Left ventricle myocardium superior (tissue), 1 donor: Measurements from ENCODE around the gene CD6. TPM values are rescaled to one million over a fixed set of nuclear protein-coding genes. Genes with fewer than 3 reads are reported as not detected.
"Not testable (repeated sequence)": the region's sequence is repeated elsewhere in the genome, so short reads cannot be mapped to it uniquely, and the experiment has no call there.

Source experiments
- ATAC-seq: fragments of 200-7000 bp; cut with Tn5 transposase; one replicate; pipeline ENCODE4 v1.9.1; 2020; ENCODE audit warnings: mild to moderate bottlenecking, moderate library complexity
- DNase-seq: peaks from one replicate; pipeline ENCODE4 v3.0.0-alpha.2; 2020
- intact Hi-C: fragments of 100-400 bp; cut with micrococcal nuclease; formaldehyde crosslinking; loops from one replicate; pipeline ENCODE4 v1.11.0; 2022
- total RNA-seq: library from RNA; stranded (reverse); fragmentation: NEBNext Ultra II Directional; extraction: Animal tissue kit (Norgen Biotek cat#: 25700); gene quantifications from one replicate; pipeline ENCODE4 v1.2.1, GENCODE V29; 2021
- donor health status: DM: no; HTN: yes; CAD: no; lungs with severe emphysema.

Gene CD6
- total RNA-seq, 1 donor from 2014 or later = 0.20 TPM

- DNase-seq (no peak), ATAC-seq (peak; percentile 43)
- intact Hi-C loops = no loop called here
These were observed 19.9 kb upstream of the CD6 start for GRCh38 chr11:60951606-60951903.

- DNase-seq = peak; percentile 63
- intact Hi-C loops = no loop called here
- ATAC-seq = peak; percentile 81
These were observed 19.4 kb upstream of the CD6 start, which contains the start of gene SLC15A3 for GRCh38 chr11:60951904-60952741. SLC15A3 (minus strand) TSS chr11:60952176; CDS start chr11:60951551, 625 bp downstream.

GRCh38 chr11:60952742-60953170 lies 18.7 kb upstream of the CD6 start:
- ATAC-seq (no peak), DNase-seq (peak; percentile 42)
- intact Hi-C loops = no loop called here

GRCh38 chr11:60953781-60954180 lies 17.7 kb upstream of the CD6 start:
- ATAC-seq = no peak
- intact Hi-C loops = no loop called here

GRCh38 chr11:60954421-60954820 lies 17.1 kb upstream of the CD6 start:
- DNase-seq (no peak), ATAC-seq (no peak)
- intact Hi-C loops = no loop called here

More at GRCh38 chr11:60953781-60954180, 17.7 kb upstream of the CD6 start:
- no peak for DNase-seq

GRCh38 chr11:60955571-60955970 lies 15.9 kb upstream of the CD6 start:
- DNase-seq = no peak
- no peak for ATAC-seq
- intact Hi-C loops = no loop called here

- no peak for DNase-seq
- no peak for ATAC-seq
- intact Hi-C loops = no loop called here
These were observed 14.3 kb upstream of the CD6 start for GRCh38 chr11:60957188-60957587.

- peak; percentile 29 for ATAC-seq
- no peak for DNase-seq
- intact Hi-C loops = no loop called here
These were observed 12.0 kb upstream of the CD6 start for GRCh38 chr11:60959431-60959830.

GRCh38 chr11:60960405-60960804 lies 11.1 kb upstream of the CD6 start:
- DNase-seq = no peak
- intact Hi-C loops = no loop called here
- ATAC-seq = peak; percentile 12

GRCh38 chr11:60964801-60965200 lies 6.7 kb upstream of the CD6 start:
- intact Hi-C loops = no loop called here
- ATAC-seq (no peak), DNase-seq (no peak)

GRCh38 chr11:60966890-60967289 lies 4.6 kb upstream of the CD6 start:
- ATAC-seq = peak; percentile 29
- intact Hi-C loops = no loop called here
- no peak for DNase-seq

GRCh38 chr11:60968223-60968622 lies 3.3 kb upstream of the CD6 start:
- DNase-seq (no peak), ATAC-seq (no peak)
- intact Hi-C loops = no loop called here

- intact Hi-C loops = no loop called here
- ATAC-seq = peak; percentile 74
- peak; percentile 74 for DNase-seq
These were observed 1.1 kb upstream of the CD6 start for GRCh38 chr11:60970369-60970774.

- intact Hi-C loops = no loop called here
- no peak for ATAC-seq
These were observed 590 bp upstream of the CD6 start for GRCh38 chr11:60970890-60971289.

GRCh38 chr11:60972182-60973030 lies 926 bp downstream of the CD6 start:
- intact Hi-C loops = no loop called here
- DNase-seq (no peak), ATAC-seq (no peak)

More at GRCh38 chr11:60970890-60971289, 590 bp upstream of the CD6 start:
- DNase-seq = no peak

GRCh38 chr11:60973699-60974098 lies 2.2 kb downstream of the CD6 start:
- intact Hi-C loops = no loop called here
- no peak for DNase-seq
- no peak for ATAC-seq

- ATAC-seq, DNase-seq, intact Hi-C loops: not testable (repeated sequence)
These were observed 2.8 kb downstream of the CD6 start for GRCh38 chr11:60974316-60974715.

GRCh38 chr11:60974726-60975125 lies 3.2 kb downstream of the CD6 start:
- ATAC-seq = no peak
- intact Hi-C loops = no loop called here

GRCh38 chr11:60977224-60977623 lies 5.7 kb downstream of the CD6 start:
- no peak for ATAC-seq
- intact Hi-C loops = no loop called here
- no peak for DNase-seq

More at GRCh38 chr11:60974726-60975125, 3.2 kb downstream of the CD6 start:
- DNase-seq = no peak

- no peak for ATAC-seq
- intact Hi-C loops = no loop called here
These were observed 6.4 kb downstream of the CD6 start for GRCh38 chr11:60977836-60978235.

More at GRCh38 chr11:60977836-60978235, 6.4 kb downstream of the CD6 start:
- no peak for DNase-seq
